Measurements from ENCODE around the gene MACROD2. TPM values are rescaled to one million over a fixed set of nuclear protein-coding genes. Genes with fewer than 3 reads are reported as not detected.

MACROD2 gene
- total RNA-seq, 1 donor from 2014 or later: 0.23 TPM

GRCh38 chr20:15542655-15543054 lies 1547.3 kb downstream of the MACROD2 start:
- TF ChIP-seq, protein P1, sequence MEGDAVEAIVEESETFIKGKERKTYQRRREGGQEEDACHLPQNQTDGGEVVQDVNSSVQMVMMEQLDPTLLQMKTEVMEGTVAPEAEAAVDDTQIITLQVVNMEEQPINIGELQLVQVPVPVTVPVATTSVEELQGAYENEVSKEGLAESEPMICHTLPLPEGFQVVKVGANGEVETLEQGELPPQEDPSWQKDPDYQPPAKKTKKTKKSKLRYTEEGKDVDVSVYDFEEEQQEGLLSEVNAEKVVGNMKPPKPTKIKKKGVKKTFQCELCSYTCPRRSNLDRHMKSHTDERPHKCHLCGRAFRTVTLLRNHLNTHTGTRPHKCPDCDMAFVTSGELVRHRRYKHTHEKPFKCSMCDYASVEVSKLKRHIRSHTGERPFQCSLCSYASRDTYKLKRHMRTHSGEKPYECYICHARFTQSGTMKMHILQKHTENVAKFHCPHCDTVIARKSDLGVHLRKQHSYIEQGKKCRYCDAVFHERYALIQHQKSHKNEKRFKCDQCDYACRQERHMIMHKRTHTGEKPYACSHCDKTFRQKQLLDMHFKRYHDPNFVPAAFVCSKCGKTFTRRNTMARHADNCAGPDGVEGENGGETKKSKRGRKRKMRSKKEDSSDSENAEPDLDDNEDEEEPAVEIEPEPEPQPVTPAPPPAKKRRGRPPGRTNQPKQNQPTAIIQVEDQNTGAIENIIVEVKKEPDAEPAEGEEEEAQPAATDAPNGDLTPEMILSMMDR (conservative IDR thresholded peaks at IDR 0.05; ENCODE audit: low read depth, low read length): no peak
- H3K4me3 ChIP-seq (ENCODE audit: low read depth, low read length): no peak overlapping the region
- DNase-seq (ENCODE audit: low read depth): no peak

DNA sequence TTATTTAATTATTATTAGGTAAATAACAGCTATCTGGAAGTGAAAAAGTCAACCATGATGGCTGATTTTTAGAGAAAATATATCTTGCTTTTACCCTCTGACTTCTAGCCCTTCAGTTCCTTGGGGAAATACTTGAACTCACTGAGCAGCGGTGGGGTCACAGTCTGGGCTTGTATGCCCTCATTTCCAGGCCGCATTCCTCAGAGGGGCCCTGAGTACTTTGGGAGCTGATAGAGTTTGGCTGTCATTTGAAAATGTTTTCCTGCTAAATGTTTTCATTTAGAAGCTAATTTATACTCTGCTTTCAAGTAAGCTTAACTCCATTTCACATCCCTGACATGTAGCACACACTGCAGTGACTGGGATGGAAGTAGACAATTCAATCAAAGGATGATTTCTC lies 1549.4 kb downstream of the MACROD2 start:
- TF ChIP-seq, protein P1 (conservative IDR thresholded peaks at IDR 0.05; ENCODE audit: low read depth, low read length): no peak
- H3K4me3 ChIP-seq (ENCODE audit: low read depth, low read length): no peak overlapping the region
- no peak for DNase-seq (ENCODE audit: low read depth)

DNA sequence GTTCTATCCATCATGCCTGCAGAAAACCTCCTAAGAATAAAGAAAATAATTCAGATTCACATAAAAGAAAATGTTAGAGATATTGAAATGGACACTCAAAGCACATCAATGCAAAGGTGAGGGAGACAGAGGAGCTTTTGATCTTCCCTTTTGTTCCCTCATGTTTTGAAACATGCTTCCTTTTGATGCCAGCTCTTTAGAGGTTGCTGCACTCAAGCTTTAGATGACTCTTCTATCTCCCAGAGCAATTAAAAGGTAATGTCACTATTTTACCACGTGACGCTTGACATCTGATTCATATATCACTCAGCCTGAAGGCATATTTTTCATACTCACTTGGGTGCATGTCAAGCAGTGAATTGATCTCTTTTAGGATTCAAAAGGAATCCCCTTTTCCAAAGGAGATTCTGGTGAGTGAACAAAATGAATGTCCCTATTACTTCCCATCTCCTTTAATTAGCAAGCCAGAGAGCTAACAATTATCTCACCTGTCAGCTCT lies 1551.3 kb downstream of the MACROD2 start:
- no peak for DNase-seq (ENCODE audit: low read depth)
- no peak overlapping the region for H3K4me3 ChIP-seq (ENCODE audit: low read depth, low read length)
- TF ChIP-seq, protein P1 (conservative IDR thresholded peaks at IDR 0.05; ENCODE audit: low read depth, low read length): no peak

DNA sequence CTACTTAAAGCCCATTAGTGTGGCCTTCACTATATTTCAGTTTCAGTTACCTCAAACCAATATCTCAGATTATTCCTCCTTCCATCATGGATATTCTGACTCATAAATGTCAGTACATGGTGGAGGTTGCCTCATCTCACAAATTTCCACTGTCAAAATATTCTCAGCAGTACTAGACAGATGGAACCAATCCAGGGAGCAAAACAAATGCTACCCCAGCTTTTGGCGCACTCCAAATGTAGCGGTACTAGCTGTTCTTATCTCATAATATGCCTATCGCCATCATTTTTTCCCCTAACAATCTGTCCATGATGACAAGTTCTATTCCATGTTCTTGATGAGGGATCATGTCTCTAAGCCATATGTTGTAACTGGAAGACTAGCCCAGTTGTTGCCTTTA lies 1551.8 kb downstream of the MACROD2 start:
- TF ChIP-seq, protein P1 (conservative IDR thresholded peaks at IDR 0.05; ENCODE audit: low read depth, low read length): no peak
- no peak overlapping the region for H3K4me3 ChIP-seq (ENCODE audit: low read depth, low read length)
- no peak for DNase-seq (ENCODE audit: low read depth)

- TF ChIP-seq, protein P1 (conservative IDR thresholded peaks at IDR 0.05; ENCODE audit: low read depth, low read length): no peak
- no peak for DNase-seq (ENCODE audit: low read depth)
- no peak overlapping the region for H3K4me3 ChIP-seq (ENCODE audit: low read depth, low read length)
These were observed 1555.0 kb downstream of the MACROD2 start for GRCh38 chr20:15550116-15550870.

DNA sequence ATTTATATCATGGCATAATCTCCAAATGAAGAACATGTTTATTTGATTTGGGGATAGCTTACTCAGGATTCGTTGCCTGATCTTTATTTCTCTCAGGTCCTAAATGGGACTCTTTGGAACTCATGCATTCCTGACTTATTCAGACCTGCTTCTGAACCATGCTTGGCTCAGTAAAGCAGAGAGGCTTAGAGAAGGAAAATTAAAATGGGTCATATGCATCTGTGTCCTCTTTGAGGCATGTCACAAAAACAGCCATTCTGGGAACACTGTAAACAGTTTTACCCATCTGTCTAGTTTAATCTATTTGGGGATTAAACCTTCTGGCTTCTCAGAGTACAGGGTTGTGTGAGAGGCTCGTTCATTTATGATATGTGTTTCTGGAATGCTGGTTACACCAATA lies 1560.6 kb downstream of the MACROD2 start:
- no peak for DNase-seq (ENCODE audit: low read depth)
- no peak overlapping the region for H3K4me3 ChIP-seq (ENCODE audit: low read depth, low read length)
- TF ChIP-seq, protein P1 (conservative IDR thresholded peaks at IDR 0.05; ENCODE audit: low read depth, low read length): no peak

GRCh38 chr20:15556869-15557268 lies 1561.6 kb downstream of the MACROD2 start:
- H3K4me3 ChIP-seq (ENCODE audit: low read depth, low read length): no peak overlapping the region
- TF ChIP-seq, protein P1 (conservative IDR thresholded peaks at IDR 0.05; ENCODE audit: low read depth, low read length): no peak
- DNase-seq (ENCODE audit: low read depth): no peak

Data from epithelial cell of proximal tubule (primary cell).